ENCODE data around the gene TLE2.
"Not testable (repeated sequence)": the region's sequence is repeated elsewhere in the genome, so short reads cannot be mapped to it uniquely, and the experiment has no call there.

The TLE2 gene

GRCh38 chr19:3012621-3013262 lies 16.3 kb downstream of the TLE2 start:
- DNase-seq, result no peak

- DNase-seq, result not testable (repeated sequence)
Observed at GRCh38 chr19:3012059-3012458, 17.0 kb downstream of the TLE2 start.

GRCh38 chr19:3010871-3011270 lies 18.2 kb downstream of the TLE2 start:
- DNase-seq, result no peak

GRCh38 chr19:3008994-3009393 lies 20.1 kb downstream of the TLE2 start:
- DNase-seq, result no peak

GRCh38 chr19:3007975-3008374 lies 21.1 kb downstream of the TLE2 start:
- DNase-seq, result no peak

GRCh38 chr19:3006075-3006767 lies 22.9 kb downstream of the TLE2 start:
- DNase-seq, result no peak

- DNase-seq, result no peak
Observed at GRCh38 chr19:3005345-3005744, 23.7 kb downstream of the TLE2 start.

GRCh38 chr19:3004522-3004921 lies 24.6 kb downstream of the TLE2 start:
- no peak for DNase-seq

GRCh38 chr19:3003046-3003445 lies 26.0 kb downstream of the TLE2 start:
- no peak for DNase-seq

- DNase-seq, result no peak
Observed at GRCh38 chr19:3001235-3001800, 27.8 kb downstream of the TLE2 start.

- DNase-seq, result no peak
Observed at GRCh38 chr19:2998642-2999041, 30.4 kb downstream of the TLE2 start.

GRCh38 chr19:2997720-2998119 lies 31.4 kb downstream of the TLE2 start:
- DNase-seq, result no peak

GRCh38 chr19:2994588-2995131 lies 34.4 kb downstream of the TLE2 start:
- no peak for DNase-seq

GRCh38 chr19:2993579-2993978 lies 35.5 kb downstream of the TLE2 start:
- no peak for DNase-seq

GRCh38 chr19:2992958-2993357 lies 36.1 kb downstream of the TLE2 start:
- DNase-seq, result no peak

GRCh38 chr19:2992333-2992732 lies 36.7 kb downstream of the TLE2 start:
- DNase-seq, result not testable (repeated sequence)

GRCh38 chr19:2989236-2989946 lies 39.7 kb downstream of the TLE2 start:
- DNase-seq, result no peak

- no peak for DNase-seq
Observed at GRCh38 chr19:2988568-2988967, 40.5 kb downstream of the TLE2 start.

- no peak for DNase-seq
Observed at GRCh38 chr19:2987797-2988196, 41.3 kb downstream of the TLE2 start.

- no peak for DNase-seq
Observed at GRCh38 chr19:2986951-2987524, 42.0 kb downstream of the TLE2 start.

- DNase-seq, result no peak
Observed at GRCh38 chr19:2984215-2984528, 44.9 kb downstream of the TLE2 start.

GRCh38 chr19:2983351-2984214 lies 45.5 kb downstream of the TLE2 start:
- peak; percentile 92 for DNase-seq
